Superior temporal gyrus (tissue), 1 donor: ENCODE data around the gene ROBO2.

Experiments used
- DNase-seq: peaks from one replicate; pipeline ENCODE4 v3.0.0-alpha.2; 2016; ENCODE audit errors: extremely low spot score

The ROBO2 gene, protein sequence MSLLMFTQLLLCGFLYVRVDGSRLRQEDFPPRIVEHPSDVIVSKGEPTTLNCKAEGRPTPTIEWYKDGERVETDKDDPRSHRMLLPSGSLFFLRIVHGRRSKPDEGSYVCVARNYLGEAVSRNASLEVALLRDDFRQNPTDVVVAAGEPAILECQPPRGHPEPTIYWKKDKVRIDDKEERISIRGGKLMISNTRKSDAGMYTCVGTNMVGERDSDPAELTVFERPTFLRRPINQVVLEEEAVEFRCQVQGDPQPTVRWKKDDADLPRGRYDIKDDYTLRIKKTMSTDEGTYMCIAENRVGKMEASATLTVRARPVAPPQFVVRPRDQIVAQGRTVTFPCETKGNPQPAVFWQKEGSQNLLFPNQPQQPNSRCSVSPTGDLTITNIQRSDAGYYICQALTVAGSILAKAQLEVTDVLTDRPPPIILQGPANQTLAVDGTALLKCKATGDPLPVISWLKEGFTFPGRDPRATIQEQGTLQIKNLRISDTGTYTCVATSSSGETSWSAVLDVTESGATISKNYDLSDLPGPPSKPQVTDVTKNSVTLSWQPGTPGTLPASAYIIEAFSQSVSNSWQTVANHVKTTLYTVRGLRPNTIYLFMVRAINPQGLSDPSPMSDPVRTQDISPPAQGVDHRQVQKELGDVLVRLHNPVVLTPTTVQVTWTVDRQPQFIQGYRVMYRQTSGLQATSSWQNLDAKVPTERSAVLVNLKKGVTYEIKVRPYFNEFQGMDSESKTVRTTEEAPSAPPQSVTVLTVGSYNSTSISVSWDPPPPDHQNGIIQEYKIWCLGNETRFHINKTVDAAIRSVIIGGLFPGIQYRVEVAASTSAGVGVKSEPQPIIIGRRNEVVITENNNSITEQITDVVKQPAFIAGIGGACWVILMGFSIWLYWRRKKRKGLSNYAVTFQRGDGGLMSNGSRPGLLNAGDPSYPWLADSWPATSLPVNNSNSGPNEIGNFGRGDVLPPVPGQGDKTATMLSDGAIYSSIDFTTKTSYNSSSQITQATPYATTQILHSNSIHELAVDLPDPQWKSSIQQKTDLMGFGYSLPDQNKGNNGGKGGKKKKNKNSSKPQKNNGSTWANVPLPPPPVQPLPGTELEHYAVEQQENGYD (N-terminal part only)

DNA sequence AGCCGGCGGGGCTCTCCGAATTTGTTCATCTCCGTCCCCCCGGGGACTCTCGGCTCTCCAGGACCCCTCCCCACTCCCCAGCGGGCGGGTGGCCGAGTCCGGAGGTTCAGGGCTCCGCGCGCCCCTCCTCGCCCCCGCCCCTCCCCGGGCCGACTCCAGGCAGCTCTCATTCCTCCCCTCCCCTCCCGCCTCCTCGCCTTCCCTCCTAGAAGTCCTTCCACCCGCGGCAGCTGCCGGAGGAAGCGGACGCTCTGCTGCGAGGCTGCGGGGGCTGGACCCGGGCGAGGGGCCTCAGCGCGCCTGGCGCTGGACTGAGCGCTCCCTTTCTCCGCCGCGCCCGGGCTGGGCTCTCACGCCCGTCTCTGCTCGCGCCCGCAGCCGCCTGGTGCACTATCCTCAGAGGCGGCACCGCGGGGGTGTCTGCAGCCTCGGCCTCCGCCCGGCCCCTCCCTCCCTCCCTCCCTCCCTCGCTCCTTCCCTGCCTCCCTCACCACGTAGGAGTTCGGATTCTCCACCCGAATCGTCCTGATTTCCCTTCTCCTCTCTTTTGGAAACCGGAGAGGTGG, at the start of gene ROBO2:
ROBO2 (plus strand) TSS at position 494 of the 566 bp plus-strand sequence. CDS start 687 bp downstream, outside the sequence.
- DNase-seq = no peak

DNA sequence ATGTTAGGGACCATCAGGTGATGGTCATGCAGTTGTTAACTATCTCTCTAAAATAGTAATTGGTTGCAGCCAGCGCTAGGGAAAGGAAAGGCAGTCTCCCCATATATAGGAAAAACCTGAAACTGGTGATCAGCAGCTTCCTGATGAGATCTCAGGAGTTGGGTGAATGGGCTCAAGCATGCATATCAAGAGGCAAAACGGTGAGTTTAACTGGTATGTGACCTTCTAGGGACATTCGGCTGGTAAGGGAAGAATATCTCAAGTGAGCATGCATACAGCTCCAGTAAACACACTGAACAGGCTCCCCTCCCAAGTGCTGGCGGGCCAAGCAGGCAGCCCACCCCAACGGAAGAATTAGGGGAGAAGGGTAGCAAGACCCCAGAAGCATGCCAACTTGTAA, 49.3 kb upstream of the ROBO2 start:
- DNase-seq = no peak

GRCh38 chr3:76991165-76991564, 48.7 kb upstream of the ROBO2 start:
- no peak for DNase-seq

- no peak for DNase-seq
Observed at GRCh38 chr3:76997733-76998132, 42.2 kb upstream of the ROBO2 start.

- DNase-seq = no peak
Observed at GRCh38 chr3:76998555-76998954, 41.3 kb upstream of the ROBO2 start.

DNA sequence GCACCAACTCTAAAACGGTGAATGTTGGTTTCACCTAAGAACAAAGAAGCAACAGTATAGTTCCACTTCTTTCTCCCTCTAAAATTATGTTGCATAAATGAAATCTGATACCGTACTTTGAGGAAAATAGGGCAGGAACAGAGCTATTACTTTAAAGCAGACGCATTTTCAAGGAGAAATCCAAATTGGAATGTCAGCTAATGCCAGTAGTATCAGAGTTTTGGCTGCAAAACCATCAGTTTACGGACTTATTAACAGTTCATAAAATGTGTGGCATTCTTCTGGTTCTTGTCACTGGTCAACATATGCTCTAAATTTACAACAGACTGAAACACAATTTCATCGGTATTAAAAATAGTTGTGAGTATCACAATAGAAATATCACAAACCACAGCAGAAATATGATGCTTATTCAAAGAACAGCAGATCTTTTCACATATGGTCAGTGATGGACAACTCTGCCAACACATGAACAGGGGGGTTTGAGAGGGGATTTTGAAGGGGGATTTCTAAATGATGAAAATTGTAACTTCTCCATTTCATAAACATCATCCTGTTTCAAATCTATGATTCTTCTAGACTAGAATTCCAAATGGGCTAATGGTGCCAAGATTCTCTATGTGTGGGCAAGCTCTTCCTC, 38.7 kb upstream of the ROBO2 start:
- DNase-seq = no peak

DNA sequence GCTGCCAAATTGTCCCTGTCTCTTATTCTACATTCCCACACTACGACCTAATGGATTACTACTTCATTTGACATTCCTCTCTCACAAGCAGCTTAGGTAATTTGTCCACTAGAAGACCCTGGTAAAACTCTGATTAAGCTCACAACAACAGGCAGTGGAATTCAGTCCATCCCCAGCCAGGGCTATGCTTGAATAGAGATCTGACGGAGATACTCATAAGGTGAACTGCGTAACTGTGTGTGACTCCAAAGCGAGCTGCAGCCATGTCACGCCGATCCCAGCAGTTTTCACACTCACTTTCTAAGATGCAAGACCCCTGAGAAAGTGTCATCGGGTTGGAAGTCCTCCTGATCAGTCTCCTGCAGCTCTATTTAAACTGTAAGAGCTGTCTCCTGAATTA, 25.7 kb upstream of the ROBO2 start:
- DNase-seq = no peak

- DNase-seq = no peak
Observed at GRCh38 chr3:77025471-77025870, 14.4 kb upstream of the ROBO2 start.

DNA sequence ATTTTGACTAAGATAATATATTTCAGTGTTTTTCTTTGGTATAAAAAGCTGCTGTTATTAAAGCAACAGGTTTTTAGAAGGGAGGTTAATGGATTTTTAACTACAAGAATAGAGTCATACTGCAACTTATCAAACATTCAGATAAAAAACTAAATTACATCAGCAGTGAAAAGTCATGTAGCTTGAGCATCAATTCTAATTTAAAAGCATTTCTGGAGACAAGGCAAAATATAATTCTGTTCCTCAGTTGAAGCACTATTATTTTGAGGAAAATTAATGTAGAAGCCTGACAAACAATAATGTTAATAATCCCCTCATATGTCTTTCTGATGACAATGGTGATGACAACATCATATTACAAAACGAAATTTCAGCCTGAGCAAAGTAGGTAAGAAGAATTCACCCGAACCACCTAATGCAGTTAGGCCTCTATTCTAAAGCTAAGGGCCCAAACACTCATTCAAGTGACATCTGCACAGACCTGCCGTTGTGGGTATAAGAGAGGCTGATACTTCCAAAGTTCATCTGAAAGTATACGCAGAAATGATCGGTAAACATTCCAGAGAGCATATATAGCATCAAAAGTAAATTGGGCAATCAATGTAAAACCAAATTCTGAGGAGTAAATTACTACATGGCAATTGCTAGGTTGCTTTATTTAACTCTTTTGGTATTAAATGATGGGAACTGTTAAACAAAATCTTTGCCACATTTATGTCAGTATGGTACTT, 12.8 kb upstream of the ROBO2 start:
- DNase-seq = no peak

- DNase-seq = no peak
Observed at GRCh38 chr3:77028005-77028404, 11.9 kb upstream of the ROBO2 start.

- DNase-seq = peak; percentile 91
Observed at GRCh38 chr3:77038468-77038929, 1.4 kb upstream of the ROBO2 start.

GRCh38 chr3:77038930-77039605, 831 bp upstream of the ROBO2 start:
- no peak for DNase-seq

GRCh38 chr3:77040216-77040615, 317 bp downstream of the ROBO2 start:
- DNase-seq = peak; percentile 51

GRCh38 chr3:77040926-77041722, 1.2 kb downstream of the ROBO2 start:
- DNase-seq = no peak

DNA sequence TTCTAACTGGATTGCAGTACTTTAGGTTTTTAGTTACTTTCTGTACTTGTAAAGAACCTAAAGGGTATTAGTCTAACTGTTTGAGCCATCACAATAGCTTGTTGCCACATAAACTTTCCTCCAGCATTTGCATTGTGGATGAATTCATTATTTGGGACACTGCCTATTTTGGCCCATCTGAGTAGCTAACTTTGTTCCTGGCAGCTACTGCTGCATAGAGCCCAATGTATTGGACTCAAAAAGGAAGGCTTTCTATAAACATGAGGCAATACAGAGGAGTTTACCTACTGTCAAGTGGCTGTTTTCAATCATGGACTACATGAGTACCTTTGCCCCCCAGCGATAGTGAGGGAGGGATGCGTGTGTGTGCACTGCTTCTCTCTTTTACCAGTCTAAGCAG, 1.9 kb downstream of the ROBO2 start:
- peak; percentile 47 for DNase-seq

DNA sequence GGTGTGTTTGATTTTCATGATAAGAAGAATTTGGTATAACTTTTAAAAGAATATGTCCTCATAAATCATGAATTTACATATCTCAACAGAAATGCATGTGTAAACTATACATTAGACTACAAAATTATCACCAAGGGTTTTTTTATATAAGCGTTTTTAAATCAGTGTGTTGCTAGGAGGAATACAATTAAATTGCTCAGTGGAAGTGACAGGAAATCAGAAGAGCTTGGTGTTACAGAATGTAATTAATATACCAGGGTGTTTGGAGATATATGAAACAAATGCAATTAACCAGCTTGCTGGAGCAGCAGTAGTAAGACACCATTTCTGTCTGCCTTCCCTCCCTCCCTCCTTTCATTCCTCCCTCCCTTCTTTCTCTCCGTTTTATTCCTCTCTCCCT, 2.4 kb downstream of the ROBO2 start:
- no peak for DNase-seq

DNA sequence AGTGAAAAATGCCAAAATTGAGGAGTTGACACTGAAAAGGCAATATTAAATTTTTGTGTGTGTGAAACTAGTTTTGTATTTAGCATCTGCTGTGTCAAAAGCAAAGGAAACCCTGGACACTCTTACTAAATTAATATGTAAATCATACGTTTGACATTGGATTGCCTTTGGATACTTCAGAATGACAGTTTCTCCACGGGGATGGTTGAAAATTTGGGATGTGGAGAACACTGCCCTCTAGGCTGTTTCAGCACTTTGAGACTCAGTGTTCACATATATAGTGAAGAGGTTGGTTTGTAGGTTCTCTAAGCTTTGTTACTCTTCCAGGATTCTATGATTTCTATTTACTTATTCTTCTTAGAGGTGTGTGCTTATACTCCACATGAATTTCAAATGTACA, 3.0 kb downstream of the ROBO2 start:
- peak; percentile 69 for DNase-seq

GRCh38 chr3:77045686-77046085, 5.8 kb downstream of the ROBO2 start:
- no peak for DNase-seq

- DNase-seq = no peak
Observed at GRCh38 chr3:77048186-77048585, 8.3 kb downstream of the ROBO2 start.
